H1 (cell line): ENCODE results near the gene GPR135. TPM values are rescaled to one million over a fixed set of nuclear protein-coding genes. Genes with fewer than 3 reads are reported as not detected.

Source experiments
- CBX5 ChIP-seq: fragments of 300-800, 300-1000 bp; sonication (generic); IDR thresholded peaks from 2 replicates; pipeline ENCODE4 v1.7.1; 2016; ENCODE audit warnings: antibody characterized with exemption, low read length, low read depth
- CBX8 ChIP-seq: fragments of 300-800, 300-1000 bp; sonication (generic); IDR thresholded peaks from 2 replicates; pipeline ENCODE4 v1.7.1; 2016; ENCODE audit warnings: low read depth, low read length, borderline replicate concordance
- CHD2 ChIP-seq: IDR thresholded peaks from 2 replicates; pipeline ENCODE4 v1.6.1; 2012; ENCODE audit warnings: low read length, improper control_type of control experiment
- CREB1 ChIP-seq: IDR thresholded peaks from 2 replicates; pipeline ENCODE4 v1.6.1; 2012; ENCODE audit warnings: inconsistent platforms
- FOSL1 ChIP-seq: IDR thresholded peaks from 2 replicates; pipeline ENCODE4 v1.6.1; 2011; ENCODE audit warnings: mild to moderate bottlenecking, low read depth, low read length, moderate library complexity; ENCODE audit not compliant: insufficient read depth
- GTF2F1 ChIP-seq: IDR thresholded peaks from 2 replicates; pipeline ENCODE4 v1.6.1; 2012; ENCODE audit warnings: low read depth, low read length, improper control_type of control experiment, borderline replicate concordance
- HDAC2 ChIP-seq, 2 experiments: fragments of 300-600 bp in 1 of 2; sonication (generic) in 1 of 2; IDR thresholded peaks; 2 replicates each; pipeline ENCODE4 v1.6.1; 2011 to 2012; ENCODE audit warnings: low read depth in 2 of 2, low read length in 2 of 2, mild to moderate bottlenecking in 2 of 2, moderate library complexity in 2 of 2, borderline replicate concordance in 1 of 2, inconsistent platforms in 1 of 2
- JUN ChIP-seq: IDR thresholded peaks from 2 replicates; pipeline ENCODE4 v1.6.1; 2011; ENCODE audit warnings: low read depth, mild to moderate bottlenecking, improper control_type of control experiment, low read length
- POLR2A ChIP-seq, 2 experiments: IDR thresholded peaks; 1 replicate in 1 of 2; 2 replicates in 1 of 2; pipeline ENCODE4 v1.6.1; 2011; ENCODE audit warnings: low read depth in 2 of 2, low read length in 2 of 2, mild to moderate bottlenecking in 2 of 2; ENCODE audit errors: control extremely low read depth in 1 of 2
- RAD21 ChIP-seq, 2 experiments: IDR thresholded peaks in 1 of 2; conservative IDR thresholded peaks in 1 of 2; 2 replicates each; pipeline ENCODE4 v1.6.1; 2011; ENCODE audit warnings: low read depth in 2 of 2, low read length in 2 of 2, improper control_type of control experiment in 1 of 2, inconsistent platforms in 1 of 2, mild to moderate bottlenecking in 1 of 2, moderate library complexity in 1 of 2
- RBBP5 ChIP-seq: IDR thresholded peaks from 2 replicates; pipeline ENCODE4 v1.7.1; 2012; ENCODE audit warnings: low read depth, mild to moderate bottlenecking, inconsistent platforms, low read length, moderate library complexity, borderline replicate concordance
- SIN3A ChIP-seq, 2 experiments: IDR thresholded peaks in 1 of 2; conservative IDR thresholded peaks in 1 of 2; 2 replicates each; pipeline ENCODE4 v1.6.1; 2011 to 2012; ENCODE audit warnings: low read length in 2 of 2, improper control_type of control experiment in 1 of 2, low read depth in 1 of 2, mild to moderate bottlenecking in 1 of 2
- SIRT6 ChIP-seq: IDR thresholded peaks from one replicate; pipeline ENCODE4 v1.7.1; 2012; ENCODE audit warnings: low read length, inconsistent platforms
- SIX5 ChIP-seq: IDR thresholded peaks from 2 replicates; pipeline ENCODE4 v1.6.1; 2011; ENCODE audit warnings: mild to moderate bottlenecking, low read depth, low read length
- SP2 ChIP-seq: IDR thresholded peaks from 2 replicates; pipeline ENCODE4 v1.6.1; 2012; ENCODE audit warnings: mild to moderate bottlenecking, low read length, inconsistent platforms
- SUZ12 ChIP-seq: fragments of 200-600 bp; sonication (generic); IDR thresholded peaks from 2 replicates; pipeline ENCODE4 v1.6.1; 2012; ENCODE audit warnings: mild to moderate bottlenecking, inconsistent platforms, low read length, moderate library complexity, mixed read lengths
- polyA plus RNA-seq, 7 experiments: library from polyadenylated mRNA; depleted of rRNA in 3 of 7; stranded (reverse) in 5 of 7; unstranded in 2 of 7; fragments of >200 nt in 5 of 7; fragments of 200-250 nt in 2 of 7; gene quantifications; 1 replicate in 5 of 7; 2 replicates in 1 of 7; 4 replicates in 1 of 7; pipeline versions ENCODE4 v1.2.1 to v1.2.3, GENCODE V29; 2011 to 2013; ENCODE audit warnings: missing spikeins in 2 of 7, mixed read lengths in 2 of 7
- total RNA-seq: library from RNA; stranded (reverse); fragmentation: NEBNext Ultra II Directional; extraction: Animal tissue kit (Norgen Biotek cat#: 25700); gene quantifications from 2 replicates; pipeline ENCODE4 v1.2.1, GENCODE V29; 2021
- TF ChIP-seq, protein P1 (sequence below): IDR thresholded peaks from 2 replicates; pipeline ENCODE4 v1.6.1; 2012; ENCODE audit warnings: low read length, inconsistent platforms
- TF ChIP-seq, protein P2 (sequence below): IDR thresholded peaks from 2 replicates; pipeline ENCODE4 v1.6.1; 2011; ENCODE audit warnings: low read length, improper control_type of control experiment
- TF ChIP-seq, protein P3 (sequence below): IDR thresholded peaks from 2 replicates; pipeline ENCODE4 v1.6.1; 2011; ENCODE audit warnings: low read depth, mild to moderate bottlenecking, low read length; ENCODE audit not compliant: insufficient read depth

GPR135 gene
- total and polyA plus RNA-seq, 2 of the 8 experiments (the other 6 are each of a cell fraction or from before 2014, with no cell fraction given) = 0.48 to 1.1 TPM

DNA sequence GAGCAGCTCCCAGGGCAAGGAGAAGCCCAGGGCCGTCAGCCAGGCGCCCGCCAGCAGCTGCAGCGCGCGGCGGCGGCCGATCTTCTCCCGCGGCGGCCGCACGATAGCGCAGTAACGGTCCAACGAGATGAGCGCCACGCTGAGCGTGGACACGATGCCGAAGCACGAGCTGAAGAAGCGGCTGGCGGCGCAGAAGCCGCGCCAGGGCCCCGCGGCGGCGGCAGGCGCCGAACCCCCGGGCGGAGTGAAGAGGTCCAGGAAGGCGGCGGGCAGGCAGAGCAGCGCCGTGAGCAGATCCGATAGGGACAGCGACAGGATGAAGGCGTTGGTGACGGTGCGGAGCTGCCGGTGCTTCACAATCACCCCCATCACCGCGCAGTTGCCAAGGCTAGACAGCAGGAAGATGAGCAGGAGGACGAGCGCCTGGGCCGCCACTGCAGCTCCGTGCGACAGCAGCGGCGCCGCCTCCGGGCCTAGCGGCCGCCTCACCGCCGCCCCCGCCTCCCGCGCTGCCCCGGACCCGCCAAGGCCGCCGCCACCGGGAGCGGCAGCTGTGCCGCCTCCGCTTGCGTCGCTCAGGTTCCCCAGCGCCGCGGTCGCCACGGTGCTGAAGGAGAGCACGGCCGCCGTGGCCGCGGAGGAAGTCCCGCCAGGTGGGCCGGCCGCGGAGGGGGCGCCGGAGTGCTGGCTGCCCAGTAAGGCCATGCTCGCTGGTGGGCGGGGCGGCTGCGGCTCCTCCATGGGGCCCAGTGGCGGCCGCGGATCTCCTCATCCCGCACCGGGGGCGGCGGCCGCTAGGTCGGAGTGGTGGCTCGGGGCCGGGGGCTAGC is 479 bp downstream of the GPR135 start (continued):
- TF ChIP-seq FOSL1 (no peak), JUN (no peak), SUZ12 (0 out of 2 replicates have a peak, but pooled peaks have one; percentile 39), SP2 (no peak), CREB1 (no peak), GTF2F1 (no peak), SIN3A (conservative IDR thresholded peaks at IDR 0.05 in 1 of 2, IDR thresholded peaks at IDR 0.05 in 1 of 2; ENCODE audit: low read depth in 1 of 2, low read length in 2 of 2) (peak in 1 of 2 experiments; percentile 50; a peak in 1 of 4 replicates), HDAC2 (IDR thresholded peaks at IDR 0.05; ENCODE audit: borderline replicate concordance in 1 of 2, low read depth in 2 of 2, low read length in 2 of 2) (0 out of 4 replicates have a peak, but pooled peaks of 1 of the 2 experiments have one; percentile 35), CHD2 (no peak), CBX5 (no peak), RBBP5 (0 out of 2 replicates have a peak, but pooled peaks have one; percentile 61), CBX8 (no peak), SIX5 (no peak), SIRT6 (no peak), RAD21 (IDR thresholded peaks at IDR 0.05 in 1 of 2, conservative IDR thresholded peaks at IDR 0.05 in 1 of 2; ENCODE audit: low read depth in 2 of 2, low read length in 2 of 2) (no peak), POLR2A (IDR thresholded peaks at IDR 0.05; ENCODE audit: control extremely low read depth in 1 of 2, low read depth in 2 of 2, low read length in 2 of 2) (no peak)
- TF ChIP-seq, protein P1, sequence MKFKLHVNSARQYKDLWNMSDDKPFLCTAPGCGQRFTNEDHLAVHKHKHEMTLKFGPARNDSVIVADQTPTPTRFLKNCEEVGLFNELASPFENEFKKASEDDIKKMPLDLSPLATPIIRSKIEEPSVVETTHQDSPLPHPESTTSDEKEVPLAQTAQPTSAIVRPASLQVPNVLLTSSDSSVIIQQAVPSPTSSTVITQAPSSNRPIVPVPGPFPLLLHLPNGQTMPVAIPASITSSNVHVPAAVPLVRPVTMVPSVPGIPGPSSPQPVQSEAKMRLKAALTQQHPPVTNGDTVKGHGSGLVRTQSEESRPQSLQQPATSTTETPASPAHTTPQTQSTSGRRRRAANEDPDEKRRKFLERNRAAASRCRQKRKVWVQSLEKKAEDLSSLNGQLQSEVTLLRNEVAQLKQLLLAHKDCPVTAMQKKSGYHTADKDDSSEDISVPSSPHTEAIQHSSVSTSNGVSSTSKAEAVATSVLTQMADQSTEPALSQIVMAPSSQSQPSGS = no peak
- TF ChIP-seq, protein P2, sequence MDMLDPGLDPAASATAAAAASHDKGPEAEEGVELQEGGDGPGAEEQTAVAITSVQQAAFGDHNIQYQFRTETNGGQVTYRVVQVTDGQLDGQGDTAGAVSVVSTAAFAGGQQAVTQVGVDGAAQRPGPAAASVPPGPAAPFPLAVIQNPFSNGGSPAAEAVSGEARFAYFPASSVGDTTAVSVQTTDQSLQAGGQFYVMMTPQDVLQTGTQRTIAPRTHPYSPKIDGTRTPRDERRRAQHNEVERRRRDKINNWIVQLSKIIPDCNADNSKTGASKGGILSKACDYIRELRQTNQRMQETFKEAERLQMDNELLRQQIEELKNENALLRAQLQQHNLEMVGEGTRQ = no peak
- TF ChIP-seq, protein P3, sequence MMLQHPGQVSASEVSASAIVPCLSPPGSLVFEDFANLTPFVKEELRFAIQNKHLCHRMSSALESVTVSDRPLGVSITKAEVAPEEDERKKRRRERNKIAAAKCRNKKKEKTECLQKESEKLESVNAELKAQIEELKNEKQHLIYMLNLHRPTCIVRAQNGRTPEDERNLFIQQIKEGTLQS = no peak
